GM12878 (cell line): ENCODE measurements around the gene ZCCHC17. TPM values are rescaled to one million over a fixed set of nuclear protein-coding genes. Genes with fewer than 3 reads are reported as not detected.

Experiments used
- ATAC-seq: fragments of 200-7000 bp; cut with Tn5 transposase; 3 replicates; pipeline ENCODE4 v1.9.1; 2020; ENCODE audit warnings: mild to moderate bottlenecking, moderate library complexity
- BruUV-seq: library from RNA; stranded (reverse); fragments of 400-500 nt; replicated peaks from 2 replicates; lab custom pipeline; 2021; lab: Mats Ljungman, UMichigan
- CTCF ChIA-PET: fragments of 300-600 bp; sonication (Branson Sonifier 250); formaldehyde crosslinking; extraction: SDS; loops from one replicate; lab custom pipeline; 2021; ENCODE audit warnings: inconsistent platforms; lab: Yijun Ruan, JAX
- POLR2A ChIA-PET: fragments of 350-600 bp; formaldehyde crosslinking; extraction: SDS; loops from one replicate; lab custom pipeline; 2021; ENCODE audit warnings: inconsistent platforms; lab: Charles Lee
- RAD21 ChIA-PET: fragments of 300-600 bp; sonication (Branson Sonifier 250); formaldehyde crosslinking; loops from one replicate; lab custom pipeline; 2023; ENCODE audit warnings: antibody characterized with exemption; ENCODE audit not compliant: unreplicated experiment; lab: Charles Lee
- SMC1A ChIA-PET: fragments of 300-600 bp; sonication (Branson Sonifier 250); formaldehyde crosslinking; loops from one replicate; lab custom pipeline; 2023; ENCODE audit not compliant: unreplicated experiment, uncharacterized antibody; lab: Charles Lee
- DNase-seq: peaks from one replicate; pipeline ENCODE4 v3.0.0-alpha.2; 2011; ENCODE audit warnings: low read depth, low spot score
- FAIRE-seq: peaks from 3 replicates; lab custom pipeline; 2011; peaks lifted over from hg19 to GRCh38; lab: Jason Lieb, UNC
- H2AFZ ChIP-seq: 2 replicates; pipeline ENCODE4 v1.6.0; 2011; ENCODE audit warnings: low read depth, low read length, control low read depth; ENCODE audit not compliant: control insufficient read depth
- H3K27ac ChIP-seq: 2 replicates; pipeline ENCODE4 v1.5.1; 2011; ENCODE audit warnings: control low read depth; ENCODE audit not compliant: control insufficient read depth, insufficient read depth
- H3K27me3 ChIP-seq, 2 experiments: replicated peaks in 1 of 2; 2 replicates each; pipeline versions ENCODE4 v1.6.0 to v1.6.1; 2011; ENCODE audit warnings: low read length in 1 of 2; ENCODE audit not compliant: control insufficient read depth in 2 of 2, insufficient read depth in 2 of 2
- H3K36me3 ChIP-seq, 2 experiments: 2 replicates each; pipeline ENCODE4 v1.5.1; 2011; ENCODE audit warnings: low read length in 1 of 2; ENCODE audit not compliant: control insufficient read depth in 2 of 2, insufficient read depth in 2 of 2
- H3K4me1 ChIP-seq: 2 replicates; pipeline ENCODE4 v1.6.1; 2011; ENCODE audit warnings: mild to moderate bottlenecking, low read length, moderate library complexity, mixed read lengths; ENCODE audit not compliant: control insufficient read depth, insufficient read depth
- H3K4me2 ChIP-seq: 2 replicates; pipeline ENCODE4 v1.6.0; 2011; ENCODE audit warnings: control low read depth; ENCODE audit not compliant: control insufficient read depth, insufficient read depth
- H3K4me3 ChIP-seq: fragments of 200-600 bp; sonication (generic); 2 replicates; pipeline ENCODE4 v1.5.1; 2016
- H3K79me2 ChIP-seq: 2 replicates; pipeline ENCODE4 v1.6.0; 2011; ENCODE audit warnings: low read length; ENCODE audit not compliant: control insufficient read depth, insufficient read depth
- H3K9ac ChIP-seq: 2 replicates; pipeline ENCODE4 v1.8.0; 2011; ENCODE audit warnings: low read length, control low read depth, mixed read lengths; ENCODE audit not compliant: control insufficient read depth, insufficient read depth
- H3K9me3 ChIP-seq: replicated peaks from 3 replicates; pipeline ENCODE4 v1.5.1; 2011; ENCODE audit warnings: mild to moderate bottlenecking, low read length; ENCODE audit not compliant: control insufficient read depth, insufficient read depth
- H4K20me1 ChIP-seq: 2 replicates; pipeline ENCODE4 v1.6.0; 2011; ENCODE audit not compliant: control insufficient read depth, insufficient read depth
- CREB1 ChIP-seq: IDR thresholded peaks from 2 replicates; pipeline ENCODE4 v1.6.1; 2012; ENCODE audit warnings: low read depth, mild to moderate bottlenecking, inconsistent platforms
- JUNB ChIP-seq: IDR thresholded peaks from 2 replicates; pipeline ENCODE4 v1.6.1; 2016; ENCODE audit warnings: antibody characterized with exemption, mild to moderate bottlenecking
- NBN ChIP-seq: fragments of 450-650 bp; IDR thresholded peaks from 2 replicates; pipeline ENCODE4 v1.6.1; 2016
- WGBS: methylation state at CpG from one replicate; pipeline ENCODE4 v1.1.6; 2016; ENCODE audit warnings: low lambda C conversion rate; ENCODE audit not compliant: insufficient replicate concordance, insufficient coverage; ENCODE audit errors: missing lambda C conversion rate; 5-methylcytosine and 5-hydroxymethylcytosine counted together
- in situ Hi-C: fragments of 300-500 bp; cut with MboI; formaldehyde crosslinking; loops from 9 replicates; pipeline ENCODE4 v1.14.3; 2018; ENCODE audit warnings: mixed read lengths
- intact Hi-C: fragments of 100-400 bp; cut with micrococcal nuclease; formaldehyde crosslinking; loops from one replicate; pipeline ENCODE4 v1.14.2; 2022; ENCODE audit not compliant: unreplicated experiment
- polyA plus RNA-seq, 11 experiments: library from polyadenylated mRNA; depleted of rRNA in 4 of 11; unstranded in 6 of 11; stranded (reverse) in 5 of 11; fragments of >200 nt; fragmentation: Nextera tagmentation in 4 of 11; fragmentation: Illumina TruSeq in 1 of 11; extraction: Ambion mirVana in 4 of 11; extraction: Trizol in 1 of 11; gene quantifications; 1 replicate in 1 of 11; 2 replicates in 10 of 11; pipeline versions ENCODE4 v1.2.1 to v1.2.3, GENCODE V29; 2011 to 2016; ENCODE audit warnings: inconsistent platforms in 2 of 11, missing spikeins in 2 of 11, low read depth in 1 of 11
- total RNA-seq, 4 experiments: library from RNA; depleted of rRNA in 3 of 4; stranded (reverse); fragments of >200 nt in 3 of 4; fragmentation: Illumina TruSeq in 1 of 4; extraction: Trizol in 1 of 4; gene quantifications; 2 replicates each; pipeline versions ENCODE4 v1.2.1 to v1.2.3, GENCODE V29; 2013 to 2021
- TF ChIP-seq, protein P1 (sequence below): IDR thresholded peaks from 2 replicates; pipeline ENCODE4 v1.6.1; 2012; ENCODE audit warnings: mild to moderate bottlenecking, low read depth, low read length

ZCCHC17 gene
- total and polyA plus RNA-seq, 10 of the 15 experiments (the other 5 are each of a cell fraction or from before 2014, with no cell fraction given): 22.3 to 86.3 (median 47.0) TPM

DNA sequence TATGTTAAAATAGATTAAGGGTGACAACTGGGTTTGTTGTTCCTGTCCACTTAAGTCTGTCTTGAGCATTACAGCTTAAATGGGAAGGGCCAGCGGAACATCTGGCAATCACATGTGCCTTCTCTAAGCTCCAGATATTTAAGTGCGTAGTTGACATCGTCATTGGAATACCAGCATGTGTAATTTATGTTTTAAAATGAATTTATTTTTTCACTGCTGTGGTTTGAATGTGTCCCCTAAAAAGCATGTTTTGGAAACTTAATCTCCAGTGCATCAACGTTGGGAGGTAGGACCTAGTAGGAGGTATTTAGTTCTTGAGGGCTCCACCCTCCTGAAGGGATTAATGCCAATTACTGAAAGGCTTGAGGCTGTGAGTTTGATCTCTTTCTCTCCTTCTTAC, 13.4 kb downstream of the ZCCHC17 start (continued):
- TF ChIP-seq CREB1: no peak

DNA sequence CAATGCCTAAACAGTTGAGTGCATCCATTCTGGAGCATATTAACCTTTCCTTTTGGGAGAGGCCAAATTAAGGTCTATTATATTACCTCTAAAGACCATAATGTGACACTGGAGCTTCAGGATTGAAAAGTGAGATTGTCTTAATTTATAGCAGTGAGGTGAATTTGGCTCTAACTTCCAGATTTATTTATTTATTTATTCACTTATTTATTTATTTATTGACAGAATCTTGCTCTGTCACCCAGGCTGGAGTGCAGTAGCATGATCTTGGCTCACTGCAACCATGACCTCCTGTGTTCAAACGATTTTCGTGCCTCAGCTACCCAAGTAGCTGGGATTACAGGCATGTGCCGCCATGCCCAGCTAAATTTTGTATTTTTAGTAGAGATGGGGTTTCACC, 19.1 kb downstream of the ZCCHC17 start:
- no peak overlapping the region for H2AFZ ChIP-seq
- no peaks in the 10 kb centered on the region for H3K9me3 ChIP-seq
- DNase-seq: no peak
- 93% methylated on average over 3 of the region's 3 CpGs for WGBS
- H3K4me1 ChIP-seq: no peaks in the 10 kb centered on the region
- intact Hi-C loops: no loop called here
- no peak for FAIRE-seq
- POLR2A ChIA-PET: no interaction called here
- H4K20me1 ChIP-seq: no peaks in the 10 kb centered on the region
- CTCF ChIA-PET: no interaction called here
- no peak overlapping the region for H3K9ac ChIP-seq
- no peak overlapping the region for H3K27ac ChIP-seq
- BruUV-seq: no TSS peak
- SMC1A ChIA-PET: interaction anchor here (1.2 kb wide), 1 partner anchor 19 kb away, joined by 4 read pairs; the partner anchor contains the start of genes SNRNP40 and ZCCHC17
- no peak for ATAC-seq
- H3K27me3 ChIP-seq: no peaks in the 10 kb centered on the region
- H3K79me2 ChIP-seq: no peaks in the 10 kb centered on the region
- peaks cover 0 to 11% of the 10 kb centered on the region in 2 experiments; a peak in 1 of 4 replicates for H3K36me3 ChIP-seq
- RAD21 ChIA-PET: no interaction called here
- in situ Hi-C loops: no loop called here
- TF ChIP-seq NBN (no peak), JUNB (no peak)
- TF ChIP-seq, protein P1, sequence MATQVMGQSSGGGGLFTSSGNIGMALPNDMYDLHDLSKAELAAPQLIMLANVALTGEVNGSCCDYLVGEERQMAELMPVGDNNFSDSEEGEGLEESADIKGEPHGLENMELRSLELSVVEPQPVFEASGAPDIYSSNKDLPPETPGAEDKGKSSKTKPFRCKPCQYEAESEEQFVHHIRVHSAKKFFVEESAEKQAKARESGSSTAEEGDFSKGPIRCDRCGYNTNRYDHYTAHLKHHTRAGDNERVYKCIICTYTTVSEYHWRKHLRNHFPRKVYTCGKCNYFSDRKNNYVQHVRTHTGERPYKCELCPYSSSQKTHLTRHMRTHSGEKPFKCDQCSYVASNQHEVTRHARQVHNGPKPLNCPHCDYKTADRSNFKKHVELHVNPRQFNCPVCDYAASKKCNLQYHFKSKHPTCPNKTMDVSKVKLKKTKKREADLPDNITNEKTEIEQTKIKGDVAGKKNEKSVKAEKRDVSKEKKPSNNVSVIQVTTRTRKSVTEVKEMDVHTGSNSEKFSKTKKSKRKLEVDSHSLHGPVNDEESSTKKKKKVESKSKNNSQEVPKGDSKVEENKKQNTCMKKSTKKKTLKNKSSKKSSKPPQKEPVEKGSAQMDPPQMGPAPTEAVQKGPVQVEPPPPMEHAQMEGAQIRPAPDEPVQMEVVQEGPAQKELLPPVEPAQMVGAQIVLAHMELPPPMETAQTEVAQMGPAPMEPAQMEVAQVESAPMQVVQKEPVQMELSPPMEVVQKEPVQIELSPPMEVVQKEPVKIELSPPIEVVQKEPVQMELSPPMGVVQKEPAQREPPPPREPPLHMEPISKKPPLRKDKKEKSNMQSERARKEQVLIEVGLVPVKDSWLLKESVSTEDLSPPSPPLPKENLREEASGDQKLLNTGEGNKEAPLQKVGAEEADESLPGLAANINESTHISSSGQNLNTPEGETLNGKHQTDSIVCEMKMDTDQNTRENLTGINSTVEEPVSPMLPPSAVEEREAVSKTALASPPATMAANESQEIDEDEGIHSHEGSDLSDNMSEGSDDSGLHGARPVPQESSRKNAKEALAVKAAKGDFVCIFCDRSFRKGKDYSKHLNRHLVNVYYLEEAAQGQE: no peak
- no peak overlapping the region for H3K4me2 ChIP-seq
- no peak overlapping the region for H3K4me3 ChIP-seq
